Esophagus mucosa (tissue), 1 donor: ENCODE results near the gene RNF31. TPM values are rescaled to one million over a fixed set of nuclear protein-coding genes. Genes with fewer than 3 reads are reported as not detected.

Experiments
- ATAC-seq: fragments of 200-7000 bp; cut with Tn5 transposase; one replicate; pipeline ENCODE4 v1.9.1; 2020
- total RNA-seq: library from RNA; stranded (reverse); gene quantifications from one replicate; pipeline ENCODE4 v1.2.4, GENCODE V29; 2023
- donor health status: DM: yes; HTN: yes; CAD: no.

RNF31 gene
- total RNA-seq, 1 donor from 2014 or later: 39.7 TPM

GRCh38 chr14:24160850-24161804, 13.8 kb downstream of the RNF31 start, which contains the start of gene IRF9:
Gene IRF9, plus strand, starts transcription at chr14:24161265. Its CDS starts 880 bp downstream, at chr14:24162145.
- peak; percentile 89 for ATAC-seq

- ATAC-seq: no peak
Observed at GRCh38 chr14:24162093-24162492, 14.8 kb downstream of the RNF31 start.

GRCh38 chr14:24164518-24164991, 17.3 kb downstream of the RNF31 start:
- no peak for ATAC-seq

- ATAC-seq: no peak
Observed at GRCh38 chr14:24165785-24166184, 18.5 kb downstream of the RNF31 start.

- ATAC-seq: no peak
Observed at GRCh38 chr14:24167469-24168114, 20.3 kb downstream of the RNF31 start.

GRCh38 chr14:24171422-24172260, 24.3 kb downstream of the RNF31 start, which contains the start of gene REC8:
Gene REC8, plus strand, starts transcription at chr14:24172080. Its CDS starts 473 bp downstream, at chr14:24172553.
- peak; percentile 60 for ATAC-seq

GRCh38 chr14:24172261-24172860, 25.1 kb downstream of the RNF31 start:
- ATAC-seq: peak; percentile 19

GRCh38 chr14:24172871-24173281, 25.6 kb downstream of the RNF31 start:
- ATAC-seq: peak; percentile 2

- ATAC-seq: no peak
Observed at GRCh38 chr14:24176599-24176998, 29.3 kb downstream of the RNF31 start.

- no peak for ATAC-seq
Observed at GRCh38 chr14:24177041-24177825, 29.9 kb downstream of the RNF31 start.

- ATAC-seq: no peak
Observed at GRCh38 chr14:24177891-24178290, 30.6 kb downstream of the RNF31 start.

- no peak for ATAC-seq
Observed at GRCh38 chr14:24178399-24179178, 31.3 kb downstream of the RNF31 start.

- ATAC-seq: no peak
Observed at GRCh38 chr14:24179294-24179960, 32.1 kb downstream of the RNF31 start.

GRCh38 chr14:24179961-24180796, 32.9 kb downstream of the RNF31 start:
- peak; percentile 9 for ATAC-seq

- no peak for ATAC-seq
Observed at GRCh38 chr14:24181371-24182077, 34.2 kb downstream of the RNF31 start.

- ATAC-seq: no peak
Observed at GRCh38 chr14:24182110-24182882, 35.0 kb downstream of the RNF31 start.

GRCh38 chr14:24183014-24183481, 35.8 kb downstream of the RNF31 start:
- ATAC-seq: no peak
